Right hindlimb (tissue), 1 donor: ENCODE results near the gene CACHD1.

Experiments used
- DNase-seq: peaks from one replicate; pipeline ENCODE4 v3.0.0-alpha.2; 2018

CACHD1 gene

GRCh38 chr1:64555947-64556346 lies 86.0 kb downstream of the CACHD1 start:
- DNase-seq = no peak

- no peak for DNase-seq
Measured at GRCh38 chr1:64561993-64562392, 92.1 kb downstream of the CACHD1 start.

GRCh38 chr1:64563958-64564565 lies 94.1 kb downstream of the CACHD1 start:
- DNase-seq = no peak

GRCh38 chr1:64564891-64565290 lies 95.0 kb downstream of the CACHD1 start:
- no peak for DNase-seq

GRCh38 chr1:64567426-64568170 lies 97.7 kb downstream of the CACHD1 start:
- no peak for DNase-seq

- DNase-seq = no peak
Measured at GRCh38 chr1:64568171-64568450, 98.2 kb downstream of the CACHD1 start.

GRCh38 chr1:64569411-64569810 lies 99.5 kb downstream of the CACHD1 start:
- no peak for DNase-seq

GRCh38 chr1:64570267-64570855 lies 100.4 kb downstream of the CACHD1 start:
- no peak for DNase-seq

GRCh38 chr1:64572222-64572900 lies 102.4 kb downstream of the CACHD1 start:
- DNase-seq = no peak

- DNase-seq = no peak
Measured at GRCh38 chr1:64574301-64574700, 104.4 kb downstream of the CACHD1 start.

- DNase-seq = no peak
Measured at GRCh38 chr1:64575881-64576676, 106.2 kb downstream of the CACHD1 start.

- no peak for DNase-seq
Measured at GRCh38 chr1:64578270-64578973, 108.5 kb downstream of the CACHD1 start.

GRCh38 chr1:64579767-64580166 lies 109.8 kb downstream of the CACHD1 start:
- DNase-seq = no peak

- DNase-seq = no peak
Measured at GRCh38 chr1:64581135-64581842, 111.4 kb downstream of the CACHD1 start.

- DNase-seq = no peak
Measured at GRCh38 chr1:64581843-64582185, 111.9 kb downstream of the CACHD1 start.

GRCh38 chr1:64584479-64584878 lies 114.5 kb downstream of the CACHD1 start:
- DNase-seq = no peak

- no peak for DNase-seq
Measured at GRCh38 chr1:64588876-64589275, 118.9 kb downstream of the CACHD1 start.

GRCh38 chr1:64590316-64590715 lies 120.4 kb downstream of the CACHD1 start:
- DNase-seq = no peak

- no peak for DNase-seq
Measured at GRCh38 chr1:64594446-64594845, 124.5 kb downstream of the CACHD1 start.

GRCh38 chr1:64595871-64596515 lies 126.1 kb downstream of the CACHD1 start:
- no peak for DNase-seq

GRCh38 chr1:64597113-64597512 lies 127.2 kb downstream of the CACHD1 start:
- DNase-seq = no peak
